ENCODE results near the gene CDC45. TPM values are rescaled to one million over a fixed set of nuclear protein-coding genes. Genes with fewer than 3 reads are reported as not detected.

CDC45 gene
- total RNA-seq, 2 experiments from 2014 or later: 80.2 to 83.0 TPM

- intact Hi-C loops (cut with micrococcal nuclease; ENCODE audit: unreplicated experiment): loop anchor here (10.0 kb wide), 1 partner anchor 121 kb away; no protein-coding TSS in a partner anchor
- Histone ChIP-seq H2AFZ (ENCODE audit: low read length) (no peak overlapping the region), H3K4me3 (ENCODE audit: low read depth, low read length, poor library complexity, severe bottlenecking) (no peak overlapping the region), H4K20me1 (ENCODE audit: insufficient read depth, low read length) (no peaks in the 10 kb centered on the region), H3K79me2 (ENCODE audit: insufficient read depth, low read depth, low read length) (no peaks in the 10 kb centered on the region), H3K36me3 (ENCODE audit: insufficient read depth, low read length) (peaks cover 98% of the 10 kb centered on the region), H3K4me1 (ENCODE audit: insufficient read depth, low read length, poor library complexity, severe bottlenecking) (no peaks in the 10 kb centered on the region), H3K27ac (ENCODE audit: low read depth, low read length, poor library complexity, severe bottlenecking) (no peak overlapping the region), H3K9me3 (ENCODE audit: low read length) (no peaks in the 10 kb centered on the region), H3K9me2 (ENCODE audit: insufficient read depth, low read length) (no peaks in the 10 kb centered on the region), H3K4me2 (ENCODE audit: low read length) (no peak overlapping the region)
- CTCF ChIA-PET (ENCODE audit: unreplicated experiment): no interaction called here
- BruUV-seq (replicated peaks): no TSS peak
- DNase-seq (ENCODE audit: low spot score): no peak
- POLR2A ChIA-PET: no interaction called here
- TF ChIP-seq EZH2phosphoT487 (IDR thresholded peaks at IDR 0.05; ENCODE audit: borderline replicate concordance, low read depth, low read length): no peak
- TF ChIP-seq CTCF (conservative IDR thresholded peaks at IDR 0.05; ENCODE audit: low read length): no peak
Measured at GRCh38 chr22:19466126-19466716, 13.5 kb upstream of the CDC45 start.

DNA sequence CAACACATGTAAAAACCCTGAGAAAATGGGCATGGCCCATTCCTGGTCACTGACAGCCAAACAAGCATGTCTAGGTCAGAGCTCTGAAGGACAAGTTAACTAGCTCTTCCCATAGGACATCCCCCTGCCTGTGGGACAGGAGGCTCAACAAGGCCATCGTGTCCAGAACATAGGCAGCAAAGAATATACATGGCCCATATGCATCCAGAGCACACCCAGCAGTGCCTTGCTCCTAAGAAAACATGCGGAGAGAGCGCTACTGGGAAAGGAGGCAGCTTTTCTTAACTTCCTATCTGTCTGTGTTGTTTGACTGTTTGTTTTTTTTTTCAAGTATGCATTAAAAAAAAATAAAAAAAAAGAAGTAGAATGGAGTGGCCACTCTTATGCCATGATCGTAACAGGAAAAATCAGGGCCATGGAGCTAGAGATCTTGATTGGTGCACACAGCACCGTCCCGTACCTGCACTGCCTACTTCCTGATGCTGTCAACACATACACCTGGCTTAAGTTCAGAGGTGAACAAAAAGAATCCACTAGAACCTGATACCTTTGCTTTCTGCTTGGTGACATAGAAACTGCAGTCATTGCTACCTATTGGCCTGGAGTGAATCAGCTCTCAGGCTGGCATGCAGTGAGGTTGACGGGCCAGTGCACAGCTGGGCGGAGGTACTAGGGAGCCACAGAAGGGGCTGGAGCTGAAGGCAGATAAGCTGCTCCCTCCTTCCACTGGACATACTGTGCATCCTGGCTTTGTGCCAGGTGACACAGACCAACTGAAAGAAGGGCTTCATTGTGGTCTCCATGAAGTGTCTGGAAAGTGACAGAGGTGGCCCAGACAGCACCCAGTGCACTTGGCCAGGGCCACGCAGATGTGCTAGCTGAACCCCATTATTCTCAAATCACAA lies 12.6 kb upstream of the CDC45 start:
- Histone ChIP-seq H3K79me2 (ENCODE audit: insufficient read depth, low read depth, low read length) (no peaks in the 10 kb centered on the region), H2AFZ (ENCODE audit: low read length) (no peak overlapping the region), H3K4me2 (ENCODE audit: low read length) (no peak overlapping the region), H3K4me3 (ENCODE audit: low read depth, low read length, poor library complexity, severe bottlenecking) (no peak overlapping the region), H3K27ac (ENCODE audit: low read depth, low read length, poor library complexity, severe bottlenecking) (no peak overlapping the region), H4K20me1 (ENCODE audit: insufficient read depth, low read length) (no peaks in the 10 kb centered on the region), H3K9me3 (ENCODE audit: low read length) (no peaks in the 10 kb centered on the region), H3K9me2 (ENCODE audit: insufficient read depth, low read length) (no peaks in the 10 kb centered on the region), H3K4me1 (ENCODE audit: insufficient read depth, low read length, poor library complexity, severe bottlenecking) (no peaks in the 10 kb centered on the region), H3K36me3 (ENCODE audit: insufficient read depth, low read length) (peaks cover 98% of the 10 kb centered on the region)
- ChIA-PET POLR2A (interaction anchor here (0.9 kb wide), 1 partner anchor 236 kb away, joined by 3 read pairs; no protein-coding TSS in a partner anchor), CTCF (ENCODE audit: unreplicated experiment) (no interaction called here)
- intact Hi-C loops (cut with micrococcal nuclease; ENCODE audit: unreplicated experiment): loop anchor here (10.0 kb wide), 1 partner anchor 122 kb away; no protein-coding TSS in a partner anchor
- BruUV-seq (replicated peaks): no TSS peak
- TF ChIP-seq CTCF (conservative IDR thresholded peaks at IDR 0.05; ENCODE audit: low read length): no peak
- no peak for TF ChIP-seq EZH2phosphoT487 (IDR thresholded peaks at IDR 0.05; ENCODE audit: borderline replicate concordance, low read depth, low read length)
- DNase-seq (ENCODE audit: low spot score): no peak
